Mucosa of rectum (tissue), 2 donors: ENCODE data around the gene ACACA.

ENCODE experiments used
- H3K27ac ChIP-seq, 2 donors: one replicate each; pipeline ENCODE4 v1.7.0; 2013; ENCODE audit warnings: inconsistent platforms in 2 of 2, low read depth in 2 of 2, low read length in 2 of 2
- H3K27me3 ChIP-seq, 2 donors: one replicate each; pipeline ENCODE4 v1.7.0; 2013; ENCODE audit warnings: low read length in 2 of 2; ENCODE audit not compliant: control insufficient read depth in 2 of 2, insufficient read depth in 2 of 2
- H3K36me3 ChIP-seq, 2 donors: one replicate each; pipeline ENCODE4 v1.7.0; 2013; ENCODE audit warnings: low read length in 2 of 2; ENCODE audit not compliant: control insufficient read depth in 2 of 2, insufficient read depth in 2 of 2
- H3K4me1 ChIP-seq, 2 donors: one replicate each; pipeline ENCODE4 v1.7.0; 2013; ENCODE audit warnings: low read length in 2 of 2, mild to moderate bottlenecking in 1 of 2; ENCODE audit not compliant: control insufficient read depth in 2 of 2, insufficient read depth in 2 of 2
- H3K4me3 ChIP-seq, 2 donors: one replicate each; pipeline ENCODE4 v1.7.0; 2013; ENCODE audit warnings: low read length in 2 of 2
- H3K9ac ChIP-seq, 2 donors: one replicate each; pipeline ENCODE4 v1.7.0; 2013; ENCODE audit warnings: low read length in 2 of 2, low read depth in 1 of 2, mild to moderate bottlenecking in 1 of 2
- H3K9me3 ChIP-seq, 2 donors: one replicate each; pipeline ENCODE4 v1.7.0; 2013; ENCODE audit warnings: low read length in 2 of 2; ENCODE audit not compliant: control insufficient read depth in 2 of 2
- donor health status: healthy.
- donor health status: Normal muscosa, but diverticular disease.

The ACACA gene

DNA sequence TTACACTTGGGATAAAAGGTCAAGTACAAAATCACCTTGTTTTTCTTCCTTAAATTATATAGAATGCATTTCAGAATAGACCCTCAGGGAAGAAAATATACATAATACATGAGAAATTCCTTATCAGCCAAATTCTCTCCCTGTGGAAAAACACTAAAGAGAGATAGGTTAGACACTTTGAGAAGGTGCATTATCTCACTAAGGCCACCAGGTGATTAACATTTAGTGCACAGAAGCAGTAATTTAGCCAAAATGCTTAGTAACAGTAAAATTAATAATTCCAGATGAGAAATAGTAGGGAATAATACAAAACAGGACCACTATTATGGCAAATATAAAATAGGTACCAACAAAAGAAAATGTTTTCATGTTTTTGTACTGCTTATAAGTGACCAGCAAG, 216.1 kb downstream of the ACACA start:
- no peaks in the 10 kb centered on the region for H3K9me3 ChIP-seq
- H3K27me3 ChIP-seq = no peaks in the 10 kb centered on the region
- no peaks in the 10 kb centered on the region for H3K4me1 ChIP-seq
- H3K36me3 ChIP-seq = peaks cover 19 to 30% of the 10 kb centered on the region in 2 donors
- H3K9ac ChIP-seq = no peak overlapping the region
- H3K4me3 ChIP-seq = no peak overlapping the region
- no peak overlapping the region for H3K27ac ChIP-seq

DNA sequence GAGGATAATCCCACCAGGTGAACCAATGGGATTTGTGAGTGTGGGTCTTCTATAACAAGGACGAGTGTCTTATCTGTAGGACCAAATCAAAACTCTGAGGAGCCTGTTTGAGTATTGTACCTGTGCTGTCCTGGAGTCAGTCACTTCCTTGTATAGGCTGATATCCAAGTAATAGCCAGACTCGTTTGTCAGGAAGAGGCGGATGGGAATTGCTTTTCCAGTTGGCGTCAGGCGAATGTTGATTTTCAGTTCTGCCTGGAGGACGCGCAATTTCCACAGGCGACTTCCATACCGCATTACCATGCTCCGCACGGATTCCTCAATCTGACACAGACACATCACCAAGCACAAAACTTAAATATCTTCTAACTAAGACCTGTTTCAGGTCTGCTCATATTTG, 218.5 kb downstream of the ACACA start:
- H3K27me3 ChIP-seq = no peaks in the 10 kb centered on the region
- no peak overlapping the region for H3K27ac ChIP-seq
- H3K4me3 ChIP-seq = no peak overlapping the region
- no peaks in the 10 kb centered on the region for H3K9me3 ChIP-seq
- H3K9ac ChIP-seq = no peak overlapping the region
- H3K36me3 ChIP-seq = peaks cover 19 to 28% of the 10 kb centered on the region in 2 donors
- H3K4me1 ChIP-seq = no peaks in the 10 kb centered on the region

DNA sequence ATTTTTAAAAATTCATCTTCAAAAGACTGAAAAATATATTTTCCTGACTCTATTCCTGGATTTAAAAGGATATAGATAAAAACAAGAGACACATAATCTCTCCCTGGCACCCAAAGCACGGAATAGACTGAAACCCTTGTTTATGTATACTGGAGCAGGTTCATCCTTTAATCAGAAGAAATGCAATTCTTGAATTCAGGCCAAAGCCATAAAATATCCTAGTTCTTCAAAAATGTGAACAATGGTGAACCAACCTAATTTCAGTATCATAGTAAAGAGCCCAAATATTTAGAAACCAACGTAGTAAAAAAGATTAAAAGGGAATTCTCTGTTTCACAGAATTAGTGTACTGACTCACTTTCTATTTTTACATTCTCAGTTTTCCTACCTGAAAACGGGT, 219.4 kb downstream of the ACACA start:
- H3K9ac ChIP-seq = no peak overlapping the region
- no peaks in the 10 kb centered on the region for H3K27me3 ChIP-seq
- H3K9me3 ChIP-seq = no peaks in the 10 kb centered on the region
- no peaks in the 10 kb centered on the region for H3K4me1 ChIP-seq
- H3K4me3 ChIP-seq = no peak overlapping the region
- H3K27ac ChIP-seq = no peak overlapping the region
- H3K36me3 ChIP-seq = peaks cover 19 to 25% of the 10 kb centered on the region in 2 donors

DNA sequence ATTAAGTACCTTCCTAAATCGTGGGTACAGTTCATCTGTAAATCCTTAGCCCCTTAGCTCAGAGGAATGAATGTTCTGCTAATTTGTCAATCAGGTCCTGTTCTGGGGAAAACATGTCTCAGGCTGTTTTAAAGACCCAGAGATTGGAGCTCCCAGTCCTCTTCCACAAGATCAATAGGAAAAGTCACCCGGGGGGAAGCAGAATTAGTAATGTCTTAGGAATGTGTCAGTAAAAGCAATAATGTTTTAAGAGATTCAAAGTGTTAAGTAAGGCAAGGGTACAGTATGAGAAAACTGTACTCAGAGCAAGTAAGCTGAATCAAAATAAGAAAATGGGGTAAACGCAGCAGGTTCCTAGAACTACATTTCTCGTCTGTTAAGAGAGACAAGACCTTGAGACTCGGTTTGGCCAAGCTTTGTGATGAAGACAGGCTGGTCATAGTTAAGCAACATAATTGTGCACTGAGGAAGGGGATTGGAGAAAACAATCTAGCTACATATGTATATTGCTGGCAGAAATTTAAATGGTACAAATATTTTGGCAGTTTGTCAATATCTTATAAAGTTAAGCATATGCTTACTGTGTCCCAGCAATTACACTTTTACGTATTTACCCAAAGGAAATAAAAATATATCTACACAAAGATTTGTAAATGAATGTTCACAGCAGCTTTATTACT, 223.7 kb downstream of the ACACA start:
- H3K9me3 ChIP-seq = no peaks in the 10 kb centered on the region
- H3K36me3 ChIP-seq = peaks cover 11 to 16% of the 10 kb centered on the region in 2 donors
- H3K27ac ChIP-seq = no peak overlapping the region
- H3K4me1 ChIP-seq = no peaks in the 10 kb centered on the region
- H3K27me3 ChIP-seq = no peaks in the 10 kb centered on the region
- H3K4me3 ChIP-seq = no peak overlapping the region
- H3K9ac ChIP-seq = no peak overlapping the region

DNA sequence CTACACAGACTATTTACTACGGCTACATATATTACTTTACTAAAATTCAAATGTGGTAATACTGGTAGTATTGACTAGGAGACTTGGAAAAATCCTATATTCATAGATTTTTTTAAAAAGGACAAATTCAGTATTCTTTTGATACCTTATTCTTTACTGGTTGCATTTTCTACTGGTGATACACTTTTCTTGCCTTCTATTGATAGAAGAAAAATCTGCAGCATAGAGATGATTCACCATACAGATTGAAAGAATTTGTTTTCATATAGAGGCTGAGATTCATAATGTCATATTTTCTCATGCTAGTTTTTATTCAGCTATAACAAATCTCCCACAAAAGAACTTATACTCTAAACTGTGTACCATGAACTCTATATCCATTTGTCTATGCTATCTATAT, 226.3 kb downstream of the ACACA start:
- H3K4me1 ChIP-seq = no peaks in the 10 kb centered on the region
- no peak overlapping the region for H3K4me3 ChIP-seq
- H3K9me3 ChIP-seq = no peaks in the 10 kb centered on the region
- H3K27ac ChIP-seq = no peak overlapping the region
- no peak overlapping the region for H3K9ac ChIP-seq
- peaks cover 15 to 19% of the 10 kb centered on the region in 2 donors for H3K36me3 ChIP-seq
- no peaks in the 10 kb centered on the region for H3K27me3 ChIP-seq

DNA sequence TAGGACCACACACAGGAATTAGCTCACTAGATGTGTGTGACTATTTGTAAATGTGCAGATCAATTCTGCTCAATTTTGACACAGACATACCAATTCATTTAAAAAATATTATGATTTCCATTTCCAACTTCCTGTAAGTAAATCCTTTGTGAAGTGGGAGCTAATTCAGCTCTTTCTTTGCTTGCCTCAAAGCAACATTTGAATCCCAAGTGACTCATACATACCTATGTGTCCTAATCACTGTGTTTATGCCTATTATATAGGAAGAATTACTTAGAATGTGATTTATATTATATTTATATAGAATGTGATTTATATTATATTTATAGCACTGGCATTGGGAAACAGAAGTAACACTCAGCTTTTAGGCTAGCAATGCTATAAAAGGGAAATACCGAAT, 226.7 kb downstream of the ACACA start:
- Histone ChIP-seq H3K27me3 (no peaks in the 10 kb centered on the region), H3K36me3 (peaks cover 15 to 19% of the 10 kb centered on the region in 2 donors), H3K27ac (no peak overlapping the region), H3K9me3 (no peaks in the 10 kb centered on the region), H3K4me1 (no peaks in the 10 kb centered on the region), H3K4me3 (no peak overlapping the region), H3K9ac (no peak overlapping the region)

DNA sequence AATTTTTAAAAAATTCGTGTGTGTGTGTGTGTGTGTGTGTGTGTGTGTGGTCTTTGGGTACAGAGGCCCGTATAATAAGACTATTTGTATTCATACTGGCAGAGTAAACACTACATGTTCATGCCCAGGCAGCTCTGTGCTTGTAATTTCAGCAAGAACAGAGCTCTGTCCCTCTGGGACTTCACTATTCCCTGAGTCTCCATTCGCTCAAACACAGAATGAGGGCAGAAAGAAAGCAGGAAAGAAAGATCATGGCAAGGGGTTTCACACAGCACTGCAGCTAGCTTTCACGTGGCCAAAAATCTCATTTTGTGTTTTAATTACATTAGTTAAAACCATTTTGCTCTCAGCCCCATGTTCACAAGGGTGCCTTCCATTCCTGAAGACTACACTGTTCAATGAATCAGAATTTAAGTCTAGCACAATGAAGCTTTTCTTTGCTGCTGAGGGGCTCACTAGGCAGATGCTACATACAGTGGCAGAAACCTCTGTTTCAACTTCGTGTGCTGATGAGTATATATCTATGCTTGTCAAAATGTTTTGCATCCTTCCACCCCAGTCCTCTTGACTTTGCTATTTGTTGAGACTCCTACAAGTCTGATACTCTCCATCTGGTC, 229.3 kb downstream of the ACACA start:
- peaks cover 15 to 19% of the 10 kb centered on the region in 2 donors for H3K36me3 ChIP-seq
- H3K9me3 ChIP-seq = no peaks in the 10 kb centered on the region
- H3K27ac ChIP-seq = no peak overlapping the region
- H3K9ac ChIP-seq = no peak overlapping the region
- H3K4me1 ChIP-seq = no peaks in the 10 kb centered on the region
- H3K4me3 ChIP-seq = no peak overlapping the region
- no peaks in the 10 kb centered on the region for H3K27me3 ChIP-seq

DNA sequence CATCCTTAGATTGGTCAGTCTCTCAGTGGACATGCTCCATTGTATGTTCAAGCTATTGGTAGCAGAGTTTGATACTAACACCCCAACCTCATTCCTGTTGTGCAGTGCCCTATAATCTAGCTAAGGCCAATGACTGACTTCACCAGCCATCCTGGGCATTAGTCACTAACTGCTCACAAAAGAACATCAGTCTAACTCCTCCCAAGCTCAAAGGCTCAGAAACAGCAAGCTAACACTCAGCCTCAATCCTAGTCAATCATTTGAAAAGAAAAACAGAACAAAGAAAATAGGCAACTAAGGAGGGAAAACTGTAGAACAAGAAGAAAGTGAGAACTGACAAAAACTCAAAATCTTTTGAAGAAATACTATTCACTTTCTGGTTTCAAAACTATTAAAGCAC, 229.9 kb downstream of the ACACA start:
- Histone ChIP-seq H3K9ac (no peak overlapping the region), H3K4me1 (no peaks in the 10 kb centered on the region), H3K4me3 (no peak overlapping the region), H3K9me3 (no peaks in the 10 kb centered on the region), H3K27ac (no peak overlapping the region), H3K27me3 (no peaks in the 10 kb centered on the region), H3K36me3 (peaks cover 15 to 19% of the 10 kb centered on the region in 2 donors)

DNA sequence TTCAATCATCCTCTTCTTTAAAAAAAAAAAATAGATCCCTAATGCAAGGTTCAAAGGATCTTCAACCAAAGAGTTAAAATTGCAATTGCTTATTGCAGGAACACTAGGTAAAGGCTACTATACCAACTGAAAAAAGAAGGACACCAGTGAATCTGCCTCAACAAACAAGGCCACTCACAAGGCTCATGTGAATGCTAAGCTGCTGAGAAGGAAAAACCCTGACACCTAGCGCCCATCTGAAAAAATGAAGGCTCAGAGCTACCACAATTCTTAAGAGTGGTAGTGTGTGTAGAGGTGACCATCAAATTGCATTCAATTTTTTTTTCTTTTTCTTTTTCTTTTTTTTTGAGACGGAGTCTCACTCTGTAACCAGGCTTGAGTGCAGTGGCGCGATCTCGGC, 232.4 kb downstream of the ACACA start:
- no peaks in the 10 kb centered on the region for H3K27me3 ChIP-seq
- no peak overlapping the region for H3K27ac ChIP-seq
- no peaks in the 10 kb centered on the region for H3K9me3 ChIP-seq
- H3K4me3 ChIP-seq = no peak overlapping the region
- no peak overlapping the region for H3K9ac ChIP-seq
- H3K4me1 ChIP-seq = no peaks in the 10 kb centered on the region
- peaks cover 11 to 12% of the 10 kb centered on the region in 2 donors for H3K36me3 ChIP-seq

DNA sequence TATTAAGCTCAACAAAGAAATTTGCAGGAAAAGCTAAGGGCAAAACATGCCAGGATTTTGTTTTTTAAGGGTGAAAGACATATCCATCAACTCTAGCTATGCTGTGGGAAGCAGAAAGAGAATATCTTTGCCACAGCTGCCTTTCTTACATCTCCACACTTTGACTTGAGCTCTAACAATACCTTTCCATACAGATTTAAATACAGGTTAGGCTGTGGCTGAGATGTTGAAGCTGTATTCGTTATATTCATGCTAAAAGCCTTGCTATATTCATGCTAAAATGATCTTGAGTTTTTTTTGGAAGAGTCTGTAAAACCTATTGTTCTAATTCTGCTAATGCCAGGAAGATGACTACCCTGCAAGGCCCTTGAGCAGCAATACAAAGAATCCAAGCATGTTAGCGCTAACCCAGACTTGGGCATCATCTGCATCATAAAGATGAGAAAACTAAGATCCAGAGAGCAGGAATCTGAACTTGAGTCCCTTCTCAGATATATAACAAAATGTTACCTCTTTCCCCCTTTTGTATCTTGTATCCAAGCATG, 235.7 kb downstream of the ACACA start:
- H3K9ac ChIP-seq = no peak overlapping the region
- H3K36me3 ChIP-seq = no peaks in the 10 kb centered on the region
- no peak overlapping the region for H3K27ac ChIP-seq
- no peaks in the 10 kb centered on the region for H3K9me3 ChIP-seq
- no peaks in the 10 kb centered on the region for H3K4me1 ChIP-seq
- H3K4me3 ChIP-seq = no peak overlapping the region
- no peaks in the 10 kb centered on the region for H3K27me3 ChIP-seq
